Activated effector memory CD4-positive, alpha-beta T cell treated with Interleukin-2 at 50 U/mL for 16 hours (primary cell): ENCODE measurements around the gene SRD5A1.
"Not testable (repeated sequence)": the region's sequence is repeated elsewhere in the genome, so short reads cannot be mapped to it uniquely, and the experiment has no call there.

Experiments used
- DNase-seq: peaks from one replicate; pipeline ENCODE4 v3.0.0-alpha.2; 2020

SRD5A1 gene

DNA sequence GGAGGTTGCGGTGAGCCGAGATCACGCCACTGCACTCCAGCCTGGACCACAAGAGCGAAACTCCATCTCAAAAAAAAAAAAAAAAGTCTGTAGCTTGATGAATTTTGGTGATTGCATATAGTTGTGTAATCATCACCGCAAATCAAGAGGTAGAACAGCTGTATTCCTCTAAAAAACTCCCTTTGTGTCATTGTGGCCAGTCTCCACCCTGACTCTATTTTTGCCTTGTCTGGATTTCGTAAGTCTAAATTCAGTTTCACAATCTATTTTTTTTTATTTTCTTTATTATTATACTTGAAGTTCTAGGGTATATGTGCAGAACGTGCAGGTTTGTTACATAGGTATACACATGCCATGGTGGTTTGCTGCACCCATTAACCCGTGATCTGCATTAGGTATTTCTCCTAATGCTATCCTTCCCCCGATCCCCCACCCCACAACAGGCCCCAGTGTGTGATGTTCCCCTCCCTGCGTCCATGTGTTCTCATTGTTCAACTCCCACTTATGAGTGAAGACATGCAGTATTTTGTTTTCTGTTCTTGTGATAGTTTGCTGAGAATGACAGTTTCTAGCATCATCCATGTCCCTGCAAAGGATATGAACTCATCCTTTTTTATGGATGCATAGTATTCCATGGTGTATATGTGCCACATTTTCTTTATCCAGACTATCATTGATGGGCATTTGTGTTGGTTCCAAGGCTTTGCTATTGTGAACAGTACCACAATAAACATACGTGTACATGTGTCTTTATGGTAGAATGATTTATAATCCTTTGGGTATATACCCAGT, 12.5 kb downstream of the SRD5A1 start:
- DNase-seq = not testable (repeated sequence)

DNA sequence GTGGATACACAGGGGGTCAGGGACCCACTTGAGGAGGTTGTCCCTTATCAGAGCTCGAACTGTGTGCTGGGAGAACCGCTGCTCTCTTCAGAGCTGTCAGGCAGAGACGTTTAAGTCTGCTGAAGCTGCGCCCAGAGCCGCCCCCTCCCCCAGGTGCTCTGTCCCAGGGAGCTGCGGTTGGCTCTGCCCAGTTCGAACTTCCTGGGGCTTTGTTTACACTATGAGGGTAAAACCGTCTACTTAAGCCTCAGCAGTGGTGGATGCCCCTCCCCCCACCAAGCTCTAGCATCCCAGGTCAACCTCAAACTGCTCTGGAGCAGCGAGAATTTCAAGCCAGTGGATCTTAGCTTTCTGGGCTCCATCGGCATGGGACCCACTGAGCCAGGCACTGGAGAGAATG, 15.9 kb downstream of the SRD5A1 start:
- no peak for DNase-seq

DNA sequence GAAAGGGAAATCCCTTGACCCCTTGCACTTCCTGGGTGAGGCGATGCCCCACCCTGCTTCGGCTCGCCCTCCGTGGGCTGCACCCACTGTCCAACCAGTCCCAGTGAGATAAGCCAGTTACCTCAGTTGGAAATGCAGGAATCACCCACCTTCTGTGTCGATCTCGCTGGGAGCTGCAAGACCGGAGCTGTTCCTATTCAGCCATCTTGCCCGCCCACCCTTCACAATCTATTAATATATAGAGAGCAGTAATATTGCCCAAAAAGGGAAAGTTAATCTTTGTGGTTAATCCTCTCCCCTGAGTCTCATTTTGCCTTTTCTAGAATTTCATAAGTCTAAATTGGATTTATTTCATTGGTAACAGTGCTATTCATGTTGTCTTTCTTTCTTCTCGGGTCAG, 16.4 kb downstream of the SRD5A1 start:
- no peak for DNase-seq

DNA sequence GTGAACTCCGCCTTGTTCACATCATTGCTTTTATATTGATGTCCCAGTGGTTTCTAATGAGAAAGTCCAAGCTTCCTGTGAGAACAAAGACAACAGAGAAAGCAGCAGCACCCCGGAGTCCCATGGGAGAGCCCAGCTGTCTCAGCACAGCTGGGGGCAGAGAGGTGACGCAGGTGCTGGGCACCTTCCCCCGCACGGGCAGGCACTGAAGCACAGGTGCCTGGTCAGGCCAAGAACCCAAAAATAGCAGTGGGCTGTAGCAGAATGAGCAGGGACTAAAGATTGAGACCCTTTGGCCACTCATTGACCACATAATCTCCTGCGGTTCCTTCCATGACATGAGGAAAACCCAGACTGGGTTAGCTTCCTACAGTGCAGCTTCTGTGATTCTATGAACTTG, 18.8 kb downstream of the SRD5A1 start:
- no peak for DNase-seq

DNA sequence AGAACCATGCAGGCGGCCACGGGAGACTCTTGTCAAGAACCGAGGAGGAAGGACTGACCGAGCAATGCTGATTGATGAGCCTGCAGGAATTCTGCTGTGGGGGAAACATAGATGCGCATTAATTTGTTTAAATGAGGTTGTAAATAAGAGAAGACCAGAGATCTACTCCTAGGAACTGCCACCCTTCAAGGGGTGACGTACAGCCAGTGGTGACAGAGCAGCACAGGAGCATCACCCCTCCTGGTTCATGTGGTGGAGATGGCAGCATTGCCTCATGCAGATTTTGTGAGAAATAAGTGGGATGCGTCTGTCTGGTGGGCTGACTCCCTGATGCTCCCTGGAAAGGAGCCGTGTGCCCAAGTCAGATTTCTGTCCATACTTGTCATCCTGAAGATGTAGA, 22.2 kb downstream of the SRD5A1 start:
- no peak for DNase-seq

DNA sequence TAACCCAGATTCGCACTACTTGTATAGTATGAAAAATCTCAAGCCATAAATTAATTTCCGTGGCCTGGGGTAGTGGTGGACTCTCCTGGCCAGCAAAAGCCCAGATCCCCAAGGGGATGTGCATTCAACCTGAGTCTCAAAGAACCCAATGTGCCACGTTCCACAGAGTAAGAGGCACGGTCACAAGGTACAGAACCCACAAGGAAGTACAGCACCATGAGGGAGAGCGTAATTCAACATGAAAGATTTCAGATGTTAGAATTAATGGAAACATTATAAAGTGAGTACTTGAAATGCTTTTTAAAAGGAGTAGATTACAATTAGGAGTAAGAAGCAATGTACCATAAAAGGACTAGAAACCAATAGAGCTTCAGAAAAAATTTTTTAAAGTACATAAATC, 23.4 kb downstream of the SRD5A1 start:
- DNase-seq = no peak

DNA sequence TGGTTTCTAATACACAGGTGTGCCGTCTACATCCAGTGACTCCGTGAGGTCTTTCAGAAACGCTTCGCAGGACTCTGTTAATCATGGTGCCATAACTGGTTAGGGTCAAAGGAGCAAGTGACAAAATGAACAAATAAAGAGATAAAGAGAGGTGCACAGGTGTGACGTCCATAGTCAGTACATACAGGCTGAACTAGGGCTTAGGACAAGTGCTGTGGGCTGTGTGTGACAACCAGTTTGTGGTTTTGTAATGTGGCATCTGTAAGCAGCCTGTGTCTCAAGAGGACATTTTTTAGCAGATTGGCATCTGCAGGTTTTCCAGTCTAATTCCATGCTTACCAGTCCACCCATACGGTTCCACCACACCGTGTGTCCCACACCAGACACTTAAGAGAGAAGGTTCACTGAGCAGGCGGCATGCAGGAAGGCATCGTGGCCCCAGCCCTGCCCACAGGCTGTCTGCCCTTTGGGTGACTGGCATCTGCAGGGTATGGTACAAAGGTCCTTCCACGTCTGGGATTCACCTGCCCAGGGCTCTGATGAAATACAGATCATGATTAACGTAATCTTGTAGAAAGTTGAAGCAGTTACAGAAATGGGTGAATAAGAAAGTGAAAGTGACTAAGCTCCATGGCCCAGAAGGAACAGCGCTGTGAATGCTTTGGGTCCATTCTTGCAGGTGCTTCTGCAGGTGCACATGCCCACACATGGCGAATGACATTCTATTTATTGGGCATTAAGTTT, 26.9 kb downstream of the SRD5A1 start:
- DNase-seq = no peak

DNA sequence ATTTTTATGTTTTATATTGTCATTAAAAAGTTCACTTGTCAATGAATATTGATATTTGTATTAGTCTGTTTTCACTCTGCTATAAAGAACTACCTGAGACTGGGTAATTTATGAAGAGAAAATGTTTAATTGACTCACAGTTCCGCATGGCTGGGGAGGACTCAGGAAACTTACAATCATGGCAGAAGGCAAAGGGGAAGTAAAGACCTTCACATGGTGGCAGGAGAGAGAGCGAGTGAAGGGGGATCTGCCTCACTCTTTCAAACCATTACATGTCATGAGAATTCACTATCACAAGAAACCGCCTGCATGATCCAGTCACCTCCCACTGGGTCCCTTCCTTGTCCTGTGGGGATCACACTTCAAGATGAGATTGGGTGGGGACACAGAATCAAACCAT, 27.4 kb downstream of the SRD5A1 start:
- no peak for DNase-seq

DNA sequence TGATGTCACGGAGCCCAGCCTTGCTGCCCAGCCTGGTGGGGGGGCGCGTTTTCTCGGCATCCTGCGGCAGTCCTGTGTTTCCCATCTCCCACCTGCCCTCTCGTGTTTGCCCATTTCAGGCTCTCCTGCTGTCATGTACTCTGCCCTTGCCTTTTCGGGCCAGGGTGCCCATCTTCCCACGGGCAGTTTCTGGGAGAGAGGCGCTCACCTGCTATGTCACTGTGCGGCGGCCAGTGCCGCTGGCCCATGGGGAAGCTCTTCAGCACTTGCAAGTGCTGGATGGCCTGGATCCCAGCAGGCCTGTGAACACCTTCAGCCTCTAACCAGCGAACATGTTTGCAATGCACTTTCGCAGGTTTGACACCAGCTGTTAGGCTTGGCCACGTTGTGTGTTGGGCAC, 33.5 kb downstream of the SRD5A1 start:
- DNase-seq = no peak

DNA sequence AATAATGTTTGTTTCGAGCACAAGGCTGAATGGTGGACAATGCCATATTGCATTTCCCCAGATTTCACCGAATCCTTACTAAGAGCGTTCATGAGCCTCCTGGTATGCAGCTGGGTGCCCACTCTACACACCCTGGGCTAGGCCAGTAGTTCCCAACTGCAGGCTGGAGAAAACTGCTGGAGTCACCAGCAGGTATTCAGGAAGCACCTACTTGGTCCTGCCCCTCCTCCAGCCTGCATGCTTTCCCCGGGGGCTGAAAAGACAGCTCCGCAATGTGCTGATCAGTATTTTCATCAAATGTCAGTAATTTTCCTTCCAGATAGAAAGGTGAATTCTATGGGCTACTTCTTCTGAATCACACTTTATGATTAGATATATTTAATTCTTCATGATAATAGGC, 34.4 kb downstream of the SRD5A1 start:
- no peak for DNase-seq

DNA sequence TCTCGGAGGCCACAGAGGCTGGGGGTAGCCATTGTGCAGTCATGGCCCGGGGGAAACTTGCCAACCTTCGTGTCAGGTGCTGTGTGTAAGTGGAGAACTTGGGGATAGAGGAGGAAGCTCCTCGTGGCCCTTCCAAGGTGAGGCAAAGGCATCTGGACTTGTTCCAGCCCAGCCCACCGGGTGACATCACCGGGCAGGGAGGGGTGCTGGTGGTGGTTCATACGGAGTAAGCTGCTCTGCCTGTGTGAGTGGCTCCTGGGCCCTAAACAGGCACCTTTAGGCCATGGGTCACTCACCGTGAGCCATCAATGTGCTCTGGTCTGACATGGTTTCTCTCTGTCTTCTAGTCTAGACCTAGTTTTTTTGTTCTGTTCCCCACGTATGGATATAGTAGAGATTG, 35.5 kb downstream of the SRD5A1 start:
- DNase-seq = not testable (repeated sequence)

DNA sequence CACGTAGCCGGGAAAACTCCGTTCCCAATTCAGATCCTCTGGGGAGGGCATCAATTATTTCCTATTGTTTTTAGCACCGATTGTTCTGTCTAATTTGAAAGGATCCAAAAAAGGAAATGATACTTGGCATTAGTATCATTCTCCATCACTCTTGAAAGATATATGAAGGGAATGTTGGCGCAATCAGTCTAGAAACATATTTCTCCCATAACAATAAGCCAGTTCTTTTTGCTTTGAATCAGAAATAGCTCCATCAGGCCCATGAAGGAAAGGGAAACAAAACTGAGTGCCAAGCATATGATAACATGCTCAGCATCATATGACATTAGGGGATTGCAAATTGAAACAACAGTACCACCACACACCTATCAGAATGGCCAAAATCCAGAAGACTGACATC, 39.8 kb downstream of the SRD5A1 start:
- DNase-seq = no peak

DNA sequence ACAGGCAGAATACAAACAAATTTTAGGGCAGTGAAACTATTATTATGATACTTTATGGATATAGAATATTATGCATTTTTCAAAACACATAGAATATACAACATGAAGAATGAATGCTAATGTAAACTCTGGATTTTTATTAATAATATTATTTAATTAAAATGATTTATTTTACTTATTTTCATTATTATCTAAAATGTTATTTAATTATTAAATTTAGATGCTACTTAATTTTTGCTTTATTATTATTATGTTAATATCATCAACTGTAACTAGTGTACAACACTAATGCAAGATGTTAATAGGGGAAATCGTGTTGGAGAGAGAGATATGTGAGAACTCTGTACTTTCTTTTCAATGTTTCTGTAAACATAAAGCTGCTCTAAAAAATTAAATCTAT, 40.7 kb downstream of the SRD5A1 start:
- DNase-seq = no peak

DNA sequence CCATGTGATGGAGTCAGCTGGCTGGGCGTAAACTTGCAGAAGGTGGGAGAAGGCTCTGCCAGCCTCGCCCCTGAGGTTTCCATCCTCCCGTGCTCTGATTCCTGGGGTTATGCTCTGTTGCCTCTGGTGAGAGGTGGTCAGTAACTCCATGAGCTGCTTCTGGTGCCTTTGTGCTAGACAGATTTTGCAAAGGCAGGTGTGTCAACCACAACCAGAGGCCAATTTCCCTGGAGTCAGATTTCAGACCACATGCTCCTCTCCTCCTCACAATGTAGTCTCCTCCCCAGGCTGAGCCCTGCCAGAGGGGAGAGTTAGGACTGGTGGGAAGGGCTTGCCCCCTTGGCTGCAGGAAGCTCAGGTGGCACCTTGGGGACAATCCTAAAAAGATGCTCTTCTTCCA, 41.2 kb downstream of the SRD5A1 start:
- DNase-seq = no peak

DNA sequence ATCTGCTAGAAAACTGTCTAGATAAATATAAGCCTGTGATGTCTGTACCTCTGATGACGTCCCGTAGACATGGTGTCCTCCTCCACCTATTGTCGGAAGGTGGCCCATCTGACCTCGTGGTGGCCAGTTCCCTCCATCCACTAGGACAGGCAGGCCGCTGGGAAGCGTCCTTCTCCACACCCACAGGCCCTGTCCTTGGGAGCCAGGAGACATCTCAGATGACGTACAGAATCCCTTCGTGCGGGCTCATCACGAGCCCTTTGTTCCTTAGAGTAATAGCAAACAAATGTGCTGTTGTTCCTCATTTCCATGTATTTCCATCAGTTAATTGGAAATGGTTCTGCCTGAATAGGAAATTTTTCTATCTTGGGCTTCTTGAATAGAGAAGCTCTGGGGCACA, 41.6 kb downstream of the SRD5A1 start:
- DNase-seq = no peak

DNA sequence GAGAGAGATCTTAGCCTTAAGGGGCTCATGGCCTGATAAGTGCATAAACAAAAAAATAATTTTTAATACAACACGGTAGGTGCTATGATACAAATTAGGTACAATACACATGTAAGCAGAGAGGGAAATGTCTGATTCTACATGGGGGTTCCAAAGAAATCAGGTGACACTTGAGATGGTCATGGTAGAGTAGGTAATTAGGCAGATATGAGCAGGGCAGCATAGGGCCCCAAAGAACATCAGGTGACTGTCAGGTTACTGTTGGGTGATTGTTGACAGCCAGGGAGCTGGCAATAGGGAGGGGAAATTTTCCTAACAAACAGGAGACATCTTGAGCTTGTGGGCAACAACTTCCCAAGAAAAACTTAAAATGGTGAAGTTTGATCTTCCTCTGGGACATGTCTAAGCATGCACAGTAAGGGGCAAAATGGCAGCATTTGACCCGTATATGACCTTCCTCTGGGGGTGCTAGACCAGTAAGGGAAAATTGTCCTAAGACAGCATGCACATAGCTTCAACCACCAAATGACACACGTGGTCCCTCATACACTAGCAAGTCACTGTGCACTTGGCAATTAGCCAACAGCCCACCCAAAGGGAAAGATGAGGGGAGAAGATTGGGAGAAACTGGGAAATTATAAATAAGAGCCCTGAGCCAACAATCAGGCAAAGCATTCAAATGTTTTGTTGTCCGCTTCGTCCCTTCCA, 42.7 kb downstream of the SRD5A1 start:
- no peak for DNase-seq

DNA sequence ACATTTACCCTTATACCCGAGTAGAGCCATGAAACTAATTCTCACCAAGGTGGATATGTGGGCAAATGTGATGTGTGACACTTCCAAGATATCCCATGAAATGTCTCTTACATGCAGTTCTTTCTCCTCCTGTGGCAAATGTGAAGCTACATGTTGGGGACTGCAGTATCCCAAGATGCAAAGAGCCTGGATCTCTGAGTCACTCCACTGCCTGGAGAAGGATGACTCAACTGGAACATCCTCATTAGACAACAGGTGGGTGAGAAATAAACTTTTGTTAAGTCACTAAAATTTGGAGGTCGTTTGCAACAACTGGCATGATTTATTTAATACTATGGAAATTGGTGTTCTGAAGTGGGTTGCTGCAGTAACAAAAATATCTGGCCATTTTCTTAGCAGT, 43.5 kb downstream of the SRD5A1 start:
- DNase-seq = no peak

DNA sequence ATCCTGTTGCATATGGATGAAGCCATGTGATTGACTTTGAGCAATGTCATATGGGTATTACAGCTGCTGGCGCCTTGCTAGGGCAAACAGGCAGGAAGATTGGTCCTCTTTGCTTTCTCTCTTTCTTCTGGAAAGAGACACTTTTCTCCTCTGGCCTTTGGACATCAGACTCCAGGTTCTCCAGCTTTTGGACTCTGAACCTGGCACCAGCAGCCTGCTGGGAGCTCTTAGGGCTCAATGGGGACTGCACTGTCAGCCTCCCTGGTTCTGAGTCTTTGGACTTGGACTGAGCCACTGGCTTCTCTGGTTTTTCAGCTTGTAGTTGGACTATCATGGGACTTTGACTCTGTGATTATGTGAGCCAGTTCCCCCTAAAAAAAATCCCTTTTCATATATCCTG, 45.1 kb downstream of the SRD5A1 start:
- no peak for DNase-seq

DNA sequence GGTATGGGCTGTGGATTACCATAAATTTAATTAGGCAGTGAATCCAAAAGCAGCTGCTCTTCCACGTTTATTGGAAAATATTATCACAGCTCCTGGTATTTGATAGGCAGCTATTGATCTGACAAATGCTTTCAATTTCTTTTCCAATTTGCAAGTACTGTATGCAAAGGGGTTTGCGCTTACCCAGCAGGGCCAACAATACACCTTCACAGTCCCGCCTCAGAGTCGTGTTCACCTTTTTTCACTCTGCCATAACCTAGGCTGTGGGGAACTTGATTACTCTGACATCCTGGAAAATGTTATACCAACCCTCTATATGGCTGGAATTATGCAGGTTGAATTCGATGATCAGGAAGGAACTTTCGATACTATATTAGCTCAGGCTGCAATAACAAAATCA, 47.7 kb downstream of the SRD5A1 start:
- no peak for DNase-seq

DNA sequence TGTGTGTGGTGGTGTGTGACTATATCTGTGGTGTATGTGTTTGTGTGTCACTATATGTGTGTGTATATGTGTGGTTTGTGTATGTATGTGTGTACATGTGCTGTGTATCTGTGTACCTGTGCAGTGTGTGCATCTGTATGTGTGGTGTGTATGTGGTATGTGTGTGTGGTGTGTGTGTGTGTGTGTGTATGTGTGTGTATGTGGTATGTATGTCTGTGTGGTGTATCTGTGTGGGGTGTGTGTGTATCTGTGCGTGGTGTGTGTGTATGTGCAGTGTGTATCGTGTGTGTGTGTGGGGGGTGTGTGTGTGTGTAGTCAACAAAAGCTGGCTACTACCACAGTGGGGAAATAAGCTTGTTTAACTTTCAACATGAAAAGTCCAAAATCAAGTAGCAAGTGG, 48.4 kb downstream of the SRD5A1 start:
- DNase-seq = no peak

DNA sequence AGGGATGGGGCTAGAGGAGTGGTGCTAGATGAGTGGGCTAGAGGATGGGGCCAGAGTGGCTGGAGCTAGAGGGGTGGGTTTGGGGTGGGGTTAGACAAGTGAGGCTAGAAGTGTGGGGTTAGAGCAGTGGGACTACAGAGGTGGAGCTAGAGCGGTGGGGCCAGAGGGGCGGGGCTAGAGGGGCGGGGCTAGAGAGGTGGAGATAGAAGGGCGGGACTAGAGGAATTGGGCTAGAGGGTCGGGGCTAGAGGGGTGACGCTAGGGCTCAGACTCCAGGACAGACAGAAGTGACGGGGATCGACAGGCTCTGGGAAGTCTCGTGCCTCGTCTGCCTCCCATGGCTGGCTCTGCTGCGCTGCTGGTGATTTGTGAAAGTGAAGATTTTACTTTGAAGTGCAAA, 49.0 kb downstream of the SRD5A1 start:
- no peak for DNase-seq

DNA sequence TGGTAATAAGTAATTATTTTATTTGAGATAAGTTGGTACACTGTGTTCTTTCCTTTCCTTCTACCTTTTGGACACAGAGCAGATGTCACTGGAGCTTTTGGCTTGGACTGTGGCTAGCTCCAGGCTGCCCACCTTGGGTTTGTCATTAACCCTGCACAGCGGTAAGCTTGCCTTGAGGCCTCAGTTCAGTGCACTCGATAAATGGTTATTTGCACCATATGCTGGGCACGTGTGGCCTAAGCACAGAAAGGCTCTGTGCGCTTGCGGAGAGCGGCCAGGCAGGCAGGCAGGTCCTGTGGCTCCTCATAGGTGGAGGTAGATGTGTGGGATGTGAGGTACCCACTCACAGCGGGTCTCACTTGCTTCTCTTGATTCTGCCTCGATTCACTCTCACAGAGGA, 50.0 kb downstream of the SRD5A1 start:
- no peak for DNase-seq

DNA sequence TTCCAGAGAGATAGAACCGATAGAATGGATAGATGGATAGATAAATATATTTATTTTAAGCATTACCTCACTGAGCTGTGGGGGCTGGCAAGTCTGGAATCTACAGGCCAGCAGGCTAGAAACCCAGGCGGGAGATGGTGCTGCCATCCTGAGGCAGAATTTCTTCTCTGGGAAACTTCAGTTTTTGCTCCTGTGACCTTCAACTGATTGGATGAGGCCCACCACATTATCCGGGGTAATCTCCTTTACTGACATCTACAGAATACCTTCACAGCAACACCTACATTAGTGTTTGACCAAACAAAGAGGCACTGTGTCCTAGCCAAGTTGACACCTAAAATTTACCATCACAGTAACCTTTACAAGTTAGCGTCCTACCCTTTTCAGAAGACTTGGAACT, 50.8 kb downstream of the SRD5A1 start:
- DNase-seq = no peak

DNA sequence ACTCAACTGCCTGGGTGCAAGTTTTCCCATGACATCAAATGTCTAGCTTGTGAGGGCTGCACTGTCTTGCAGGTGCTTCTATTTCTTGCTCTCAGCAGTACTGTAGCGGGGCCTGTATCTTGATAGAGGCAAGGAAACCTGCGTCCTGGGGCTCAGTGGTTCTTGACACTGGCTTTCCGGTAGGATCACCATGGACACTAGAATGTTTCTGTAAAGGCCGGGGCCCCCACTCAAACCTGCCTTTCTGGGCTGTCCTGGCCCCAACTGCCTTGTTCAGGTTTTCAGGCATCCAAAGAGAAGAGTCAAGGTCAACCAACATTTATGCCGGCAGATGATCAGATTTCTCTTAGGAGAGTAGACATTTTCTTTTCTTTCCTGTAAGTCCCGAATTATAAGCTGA, 53.3 kb downstream of the SRD5A1 start:
- no peak for DNase-seq
